ENCODE measurements around the gene DNASE1L3. TPM values are rescaled to one million over a fixed set of nuclear protein-coding genes. Genes with fewer than 3 reads are reported as not detected.
A peak's percentile ranks its signal among the peaks of the same experiment; 100 is the strongest.
"Not testable (repeated sequence)": the region's sequence is repeated elsewhere in the genome, so short reads cannot be mapped to it uniquely, and the experiment has no call there.

DNASE1L3 gene
- total RNA-seq, 4 donors from 2014 or later: 1.1 to 20.5 (median 3.8) TPM

DNA sequence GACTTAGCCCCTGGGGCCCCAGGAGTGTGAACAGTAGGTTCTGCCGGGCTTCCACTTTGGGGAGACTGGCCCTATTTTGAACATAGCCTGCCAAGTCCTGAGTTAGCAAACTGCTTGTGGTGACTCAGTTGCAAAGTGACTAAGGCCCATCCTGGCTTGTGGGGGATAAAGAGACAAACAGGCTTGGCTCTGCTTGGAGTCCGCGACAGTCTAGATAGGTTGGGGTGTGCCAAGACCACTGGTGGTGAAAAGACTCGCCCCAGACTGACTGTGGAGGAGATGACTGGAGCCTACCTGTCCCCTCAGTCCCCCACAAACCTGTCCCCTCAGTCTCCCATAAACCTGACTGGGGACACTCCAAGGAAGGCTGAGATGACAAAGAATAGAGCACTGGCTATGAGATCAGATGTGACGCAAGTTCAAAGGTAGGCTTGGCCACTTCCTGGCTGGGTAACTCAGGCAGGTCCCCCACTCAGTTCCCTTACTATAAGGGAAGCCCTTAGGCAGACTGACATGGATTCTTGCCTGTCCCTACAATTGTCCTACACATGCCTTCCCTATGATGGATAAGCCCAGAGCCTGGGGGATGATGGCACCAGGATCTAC, 4.3 kb downstream of the DNASE1L3 start:
- DNase-seq (ENCODE audit: low spot score) (no peak), ATAC-seq (ENCODE audit: low FRiP score) (no peak)
- TF ChIP-seq, protein P1, sequence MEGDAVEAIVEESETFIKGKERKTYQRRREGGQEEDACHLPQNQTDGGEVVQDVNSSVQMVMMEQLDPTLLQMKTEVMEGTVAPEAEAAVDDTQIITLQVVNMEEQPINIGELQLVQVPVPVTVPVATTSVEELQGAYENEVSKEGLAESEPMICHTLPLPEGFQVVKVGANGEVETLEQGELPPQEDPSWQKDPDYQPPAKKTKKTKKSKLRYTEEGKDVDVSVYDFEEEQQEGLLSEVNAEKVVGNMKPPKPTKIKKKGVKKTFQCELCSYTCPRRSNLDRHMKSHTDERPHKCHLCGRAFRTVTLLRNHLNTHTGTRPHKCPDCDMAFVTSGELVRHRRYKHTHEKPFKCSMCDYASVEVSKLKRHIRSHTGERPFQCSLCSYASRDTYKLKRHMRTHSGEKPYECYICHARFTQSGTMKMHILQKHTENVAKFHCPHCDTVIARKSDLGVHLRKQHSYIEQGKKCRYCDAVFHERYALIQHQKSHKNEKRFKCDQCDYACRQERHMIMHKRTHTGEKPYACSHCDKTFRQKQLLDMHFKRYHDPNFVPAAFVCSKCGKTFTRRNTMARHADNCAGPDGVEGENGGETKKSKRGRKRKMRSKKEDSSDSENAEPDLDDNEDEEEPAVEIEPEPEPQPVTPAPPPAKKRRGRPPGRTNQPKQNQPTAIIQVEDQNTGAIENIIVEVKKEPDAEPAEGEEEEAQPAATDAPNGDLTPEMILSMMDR (IDR thresholded peaks at IDR 0.05): no peak

DNA sequence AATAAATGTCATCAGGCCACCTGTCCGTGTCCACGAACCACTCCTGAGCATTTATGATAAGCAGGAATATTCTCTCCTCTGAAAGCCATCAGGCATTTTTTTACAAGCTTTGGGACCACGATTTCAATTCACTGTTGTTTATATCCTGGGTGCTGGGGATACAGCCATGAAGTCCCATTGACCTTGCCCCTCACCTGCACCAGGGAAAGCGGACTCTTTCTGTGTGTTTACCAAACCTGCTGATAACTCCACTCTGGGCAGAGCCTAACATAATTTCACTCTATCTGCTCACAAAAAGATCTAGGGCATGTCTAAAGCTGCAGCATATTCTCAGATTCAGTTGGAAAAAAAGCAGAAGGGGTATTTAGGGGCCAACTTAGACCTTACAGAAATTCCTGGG, 4.8 kb downstream of the DNASE1L3 start:
- DNase-seq (ENCODE audit: low spot score) (no peak), ATAC-seq (ENCODE audit: low FRiP score) (no peak)
- TF ChIP-seq, protein P1 (IDR thresholded peaks at IDR 0.05): no peak

GRCh38 chr3:58204720-58205119, 6.1 kb downstream of the DNASE1L3 start:
- no peak for ATAC-seq (ENCODE audit: low FRiP score)
- DNase-seq (ENCODE audit: low spot score): no peak
- TF ChIP-seq, protein P1 (IDR thresholded peaks at IDR 0.05): no peak

DNA sequence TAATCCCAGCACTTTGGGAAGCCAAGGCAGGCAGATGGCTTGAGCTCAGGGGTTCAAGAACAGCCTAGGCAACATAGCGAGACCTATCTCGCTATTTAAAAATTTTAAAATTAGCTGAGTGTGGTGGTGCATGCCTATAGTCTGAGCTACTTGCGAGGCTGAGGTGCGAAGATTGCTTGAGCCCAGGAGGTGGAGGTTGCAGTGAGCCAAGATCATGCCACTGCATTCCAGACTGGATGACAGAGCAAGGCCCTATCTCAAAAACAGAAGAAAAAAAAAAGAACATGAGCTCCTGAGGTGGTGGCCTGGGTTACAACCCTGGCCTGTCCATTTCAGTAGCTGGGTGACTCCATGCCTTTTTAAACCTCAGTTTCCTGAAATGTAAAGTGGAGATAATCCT, 7.2 kb downstream of the DNASE1L3 start:
- TF ChIP-seq, protein P1 (IDR thresholded peaks at IDR 0.05): no peak
- DNase-seq (ENCODE audit: low spot score) (no peak), ATAC-seq (ENCODE audit: low FRiP score) (no peak)

DNA sequence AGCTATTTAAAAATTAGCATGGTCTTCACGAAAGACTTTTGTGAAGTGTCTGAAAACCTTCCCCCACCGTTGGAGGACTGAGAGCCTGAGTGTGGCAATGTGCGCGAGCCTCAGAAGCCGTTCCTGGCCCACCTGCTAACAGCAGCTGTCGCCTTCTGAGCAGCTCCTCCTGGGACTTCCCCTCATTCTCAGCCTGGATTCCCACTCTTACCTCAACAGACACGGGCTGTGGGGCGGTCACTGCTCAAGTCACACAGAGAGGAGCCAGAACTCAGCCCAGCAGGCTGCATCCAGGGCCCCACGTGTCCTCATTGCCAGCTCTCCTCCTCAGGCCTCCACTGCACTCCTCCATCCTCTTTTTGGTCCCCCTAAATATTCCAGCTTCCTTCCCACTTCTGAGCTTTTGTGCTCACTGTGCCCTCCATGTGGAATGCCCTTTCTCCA, 7.8 kb downstream of the DNASE1L3 start:
- no peak for DNase-seq (ENCODE audit: low spot score)
- ATAC-seq (ENCODE audit: low FRiP score): no peak

GRCh38 chr3:58201451-58201850, 9.3 kb downstream of the DNASE1L3 start:
- not testable (repeated sequence) for DNase-seq (ENCODE audit: low spot score); ATAC-seq (ENCODE audit: low FRiP score)

More for the DNA sequence above, 7.8 kb downstream of the DNASE1L3 start:
- TF ChIP-seq, protein P1 (IDR thresholded peaks at IDR 0.05): no peak

DNA sequence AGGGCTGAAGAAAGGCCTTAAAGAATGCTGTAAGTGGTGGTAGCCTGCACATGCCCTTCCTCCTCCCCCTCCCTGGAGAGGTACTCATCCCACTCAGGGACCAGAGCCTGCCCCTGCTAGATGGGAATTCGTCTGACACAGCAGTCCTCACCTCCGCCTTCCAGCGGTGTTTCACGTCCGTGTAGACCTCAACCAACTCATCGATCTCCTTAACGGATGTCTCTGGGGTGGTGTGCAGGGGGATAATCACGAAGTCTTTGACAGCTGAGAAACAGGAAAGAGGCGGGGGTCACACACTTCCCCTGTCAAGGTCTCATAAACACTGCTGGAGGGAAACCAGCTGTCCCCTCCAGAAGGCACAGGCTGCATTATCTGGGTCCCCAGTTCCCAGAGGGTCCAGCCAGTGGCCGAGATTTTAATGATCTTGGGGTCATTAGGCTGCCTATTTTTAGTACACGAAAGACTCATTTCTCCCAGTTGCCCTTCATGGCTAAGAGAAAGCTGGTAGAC, 9.9 kb downstream of the DNASE1L3 start:
- no peak for DNase-seq (ENCODE audit: low spot score)
- TF ChIP-seq, protein P1 (IDR thresholded peaks at IDR 0.05): no peak
- peak; percentile 30 for ATAC-seq (ENCODE audit: low FRiP score)
